Omental fat pad (tissue), 4 donors: ENCODE measurements around the gene P2RY2. TPM values are rescaled to one million over a fixed set of nuclear protein-coding genes. Genes with fewer than 3 reads are reported as not detected.

Source experiments
- ATAC-seq: fragments of 150-250 bp; one replicate; pipeline ENCODE4 v1.9.1; 2016; ENCODE audit warnings: mild to moderate bottlenecking, moderate library complexity; ENCODE audit not compliant: low FRiP score
- DNase-seq: peaks from one replicate; pipeline ENCODE4 v3.0.0-alpha.2; 2019; ENCODE audit warnings: low spot score
- CTCF ChIP-seq, 3 donors: fragments of 450-650 bp; IDR thresholded peaks; one replicate each; pipeline ENCODE4 v1.5.1; 2016 to 2017; ENCODE audit warnings: antibody characterized with exemption in 3 of 3, mild to moderate bottlenecking in 3 of 3, moderate library complexity in 2 of 3
- total RNA-seq, 4 donors: library from RNA; depleted of rRNA; stranded (reverse); fragments of >200 nt; gene quantifications; one replicate each; pipeline ENCODE4 v1.1.0, GENCODE V29; 2016

The P2RY2 gene
- total RNA-seq, 4 donors from 2014 or later, result 0.47 to 1.1 (median 0.64) TPM

DNA sequence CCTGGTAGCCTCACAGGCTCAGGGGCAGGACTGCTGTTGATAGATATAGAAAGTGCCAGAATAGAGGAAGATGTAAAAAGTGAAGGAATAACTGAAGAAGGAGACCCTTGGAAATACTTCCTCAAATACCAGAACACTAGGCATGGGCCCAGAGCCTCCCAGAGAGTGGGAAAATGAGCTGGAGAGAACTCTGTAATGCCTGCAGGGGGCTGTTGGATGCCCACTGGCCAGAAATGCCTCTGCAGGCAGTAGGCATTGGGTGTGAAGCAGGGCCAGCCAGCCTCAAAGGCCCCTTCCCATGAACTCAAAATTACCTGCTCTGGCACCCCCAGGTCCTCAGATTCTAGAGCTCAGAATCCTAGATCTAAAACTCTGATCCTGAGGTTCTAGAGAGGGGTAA is 15.1 kb downstream of the P2RY2 start:
- ATAC-seq, result no peak
- no peak for DNase-seq
- no peak for TF ChIP-seq CTCF (IDR thresholded peaks at IDR 0.05)

- TF ChIP-seq CTCF (IDR thresholded peaks at IDR 0.05), result no peak
- no peak for DNase-seq
- no peak for ATAC-seq
These were observed 15.8 kb downstream of the P2RY2 start for GRCh38 chr11:73233692-73234470.

GRCh38 chr11:73234471-73235181 is 16.5 kb downstream of the P2RY2 start:
- DNase-seq (no peak), ATAC-seq (no peak)
- TF ChIP-seq CTCF (IDR thresholded peaks at IDR 0.05), result no peak

GRCh38 chr11:73235236-73235786 is 17.2 kb downstream of the P2RY2 start:
- ATAC-seq, result no peak
- no peak for DNase-seq
- no peak for TF ChIP-seq CTCF (IDR thresholded peaks at IDR 0.05)

- DNase-seq (no peak), ATAC-seq (no peak)
- TF ChIP-seq CTCF (IDR thresholded peaks at IDR 0.05), result no peak
These were observed 18.2 kb downstream of the P2RY2 start for GRCh38 chr11:73236205-73236765.

GRCh38 chr11:73236854-73237253 is 18.8 kb downstream of the P2RY2 start:
- DNase-seq (no peak), ATAC-seq (no peak)
- TF ChIP-seq CTCF (IDR thresholded peaks at IDR 0.05), result no peak
